IPS-20b (cell line): Measurements from ENCODE around the gene TBXAS1.
"Not testable (repeated sequence)": the region's sequence is repeated elsewhere in the genome, so short reads cannot be mapped to it uniquely, and the experiment has no call there.

ENCODE experiments used
- H3K27ac ChIP-seq: one replicate; pipeline ENCODE4 v1.5.1; 2013; ENCODE audit warnings: low read length
- H3K27me3 ChIP-seq: 2 replicates; pipeline ENCODE4 v1.6.1; 2013; ENCODE audit warnings: mild to moderate bottlenecking, low read length, inconsistent platforms; ENCODE audit not compliant: insufficient read depth
- H3K36me3 ChIP-seq: 2 replicates; pipeline ENCODE4 v1.6.1; 2013; ENCODE audit warnings: low read depth, mild to moderate bottlenecking, inconsistent platforms, low read length, moderate library complexity; ENCODE audit not compliant: insufficient read depth
- H3K4me1 ChIP-seq: 2 replicates; pipeline ENCODE4 v1.6.1; 2013; ENCODE audit warnings: mild to moderate bottlenecking, control low read depth, inconsistent platforms, low read length, moderate library complexity; ENCODE audit not compliant: insufficient read depth
- H3K4me3 ChIP-seq: 2 replicates; pipeline ENCODE4 v1.5.1; 2013; ENCODE audit warnings: mild to moderate bottlenecking, low read length, inconsistent platforms
- H3K9ac ChIP-seq: 2 replicates; pipeline ENCODE4 v1.6.1; 2013; ENCODE audit warnings: low read depth, mild to moderate bottlenecking, inconsistent platforms, low read length, moderate library complexity
- H3K9me3 ChIP-seq: 2 replicates; pipeline ENCODE4 v1.6.1; 2013; ENCODE audit warnings: mild to moderate bottlenecking, low read depth, low read length, inconsistent platforms; ENCODE audit not compliant: insufficient read depth

The TBXAS1 gene

DNA sequence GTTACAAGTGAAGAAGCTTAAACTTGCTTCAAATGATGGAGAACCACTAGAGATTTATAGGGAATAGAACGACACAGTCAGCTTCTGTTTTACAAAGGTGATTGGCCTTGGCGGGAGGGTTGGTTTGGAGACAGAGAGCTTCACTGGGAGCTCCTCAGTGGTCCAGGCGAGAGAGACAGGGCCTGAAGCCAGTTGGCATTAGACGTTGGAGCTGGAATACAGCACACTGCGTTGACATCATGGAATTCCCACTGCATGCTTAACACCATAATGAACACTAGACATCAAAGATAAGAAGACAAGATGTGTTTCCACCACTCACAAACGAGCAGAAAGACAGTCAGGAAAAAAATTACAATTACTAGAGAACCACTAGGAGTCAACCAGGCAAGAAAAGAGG, 67.8 kb downstream of the TBXAS1 start:
- Histone ChIP-seq H3K27me3 (no peaks in the 10 kb centered on the region), H3K9me3 (no peaks in the 10 kb centered on the region), H3K4me3 (no peak overlapping the region), H3K4me1 (no peaks in the 10 kb centered on the region), H3K36me3 (no peaks in the 10 kb centered on the region), H3K27ac (no peak overlapping the region), H3K9ac (no peak overlapping the region)

DNA sequence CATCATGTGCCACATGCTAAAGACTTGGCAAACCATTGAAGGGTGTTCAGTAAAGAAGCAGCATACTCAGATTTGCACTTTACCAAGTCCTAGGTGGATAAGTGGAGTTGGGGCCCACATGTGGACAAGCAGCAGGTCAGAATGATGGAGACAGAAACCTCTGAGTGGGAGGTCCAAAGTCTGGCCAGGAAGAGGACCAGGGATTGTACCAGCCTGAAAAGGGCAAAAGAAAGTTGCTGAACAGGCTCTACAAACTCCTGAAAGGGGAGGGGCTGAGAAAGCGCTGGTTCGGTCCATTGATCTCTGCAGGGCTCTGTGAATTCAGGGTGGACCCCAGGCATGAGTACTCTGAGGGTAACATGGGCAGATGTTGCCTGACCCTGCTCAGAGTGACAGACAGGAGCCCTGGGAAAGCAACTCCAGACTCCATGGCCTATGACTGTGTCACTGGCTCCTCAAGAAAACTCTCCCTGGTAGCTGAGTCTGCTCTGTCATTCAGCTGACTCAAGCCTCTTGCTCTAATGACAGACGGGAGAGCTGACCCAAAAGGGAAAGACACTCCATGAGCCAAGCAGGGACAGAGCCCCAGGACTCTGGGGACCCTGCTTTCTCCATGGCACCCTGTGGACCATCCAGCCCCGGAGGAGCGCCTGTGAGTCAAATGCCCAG, 68.5 kb downstream of the TBXAS1 start:
- Histone ChIP-seq H3K27ac (no peak overlapping the region), H3K27me3 (no peaks in the 10 kb centered on the region), H3K4me3 (no peak overlapping the region), H3K9me3 (no peaks in the 10 kb centered on the region), H3K4me1 (no peaks in the 10 kb centered on the region), H3K36me3 (no peaks in the 10 kb centered on the region), H3K9ac (no peak overlapping the region)

DNA sequence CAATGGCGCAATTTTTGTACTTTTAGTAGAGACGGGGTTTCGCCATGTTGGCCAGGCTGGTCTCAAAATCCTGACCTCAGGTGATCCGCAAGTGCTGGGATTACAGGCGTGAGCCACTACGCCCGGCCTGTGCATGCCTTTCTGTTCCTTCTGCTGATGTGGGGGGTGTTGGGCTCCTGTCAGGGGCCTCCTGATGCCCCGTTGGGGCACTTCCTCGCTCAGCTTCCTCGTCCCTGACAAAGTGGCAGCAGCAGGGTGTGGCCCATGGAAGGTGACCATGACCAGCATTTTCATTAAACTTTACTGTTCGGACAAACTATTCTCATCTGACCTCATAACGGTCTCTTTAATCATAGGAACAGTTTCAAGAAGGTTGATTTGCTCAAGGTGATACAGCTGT, 69.4 kb downstream of the TBXAS1 start:
- Histone ChIP-seq H3K9me3 (no peaks in the 10 kb centered on the region; the same call in 1 of the 2 replicates), H3K4me1 (no peaks in the 10 kb centered on the region), H3K4me3 (no peak overlapping the region), H3K9ac (no peak overlapping the region), H3K27me3 (no peaks in the 10 kb centered on the region), H3K36me3 (no peaks in the 10 kb centered on the region), H3K27ac (no peak overlapping the region)

DNA sequence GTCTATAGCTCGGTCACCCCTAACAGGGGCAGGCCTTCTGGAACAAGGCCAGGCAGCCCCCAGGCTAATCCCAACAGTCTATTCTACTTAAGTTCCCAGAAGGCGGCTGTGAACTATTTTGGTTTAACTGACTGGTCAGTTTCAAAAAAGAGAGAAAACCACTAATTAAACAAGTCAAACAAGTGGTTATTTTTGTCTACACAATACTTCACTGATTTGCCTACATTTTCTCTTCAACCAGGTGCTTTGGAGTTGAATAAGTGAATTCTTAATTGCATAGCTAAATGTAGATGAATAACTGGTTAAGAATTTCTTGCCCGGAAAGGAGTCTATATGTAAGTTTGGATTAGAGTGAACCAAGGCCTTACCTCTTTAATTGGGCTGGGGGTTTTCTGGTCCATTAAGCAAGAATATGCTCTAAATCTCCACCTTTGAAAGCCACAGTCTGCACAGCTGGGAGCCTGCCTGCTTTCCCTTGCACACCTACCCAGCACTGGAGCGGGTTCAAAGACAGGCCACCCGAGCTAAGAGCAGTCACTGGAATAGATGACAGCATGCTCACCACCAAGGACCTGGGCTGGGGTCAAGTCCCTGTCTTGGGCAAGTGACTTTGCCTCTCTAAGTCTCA, 70.4 kb downstream of the TBXAS1 start:
- Histone ChIP-seq H3K9me3 (no peaks in the 10 kb centered on the region; the same call in 1 of the 2 replicates), H3K27ac (no peak overlapping the region), H3K36me3 (no peaks in the 10 kb centered on the region), H3K27me3 (no peaks in the 10 kb centered on the region), H3K4me3 (no peak overlapping the region), H3K9ac (no peak overlapping the region), H3K4me1 (no peaks in the 10 kb centered on the region)

DNA sequence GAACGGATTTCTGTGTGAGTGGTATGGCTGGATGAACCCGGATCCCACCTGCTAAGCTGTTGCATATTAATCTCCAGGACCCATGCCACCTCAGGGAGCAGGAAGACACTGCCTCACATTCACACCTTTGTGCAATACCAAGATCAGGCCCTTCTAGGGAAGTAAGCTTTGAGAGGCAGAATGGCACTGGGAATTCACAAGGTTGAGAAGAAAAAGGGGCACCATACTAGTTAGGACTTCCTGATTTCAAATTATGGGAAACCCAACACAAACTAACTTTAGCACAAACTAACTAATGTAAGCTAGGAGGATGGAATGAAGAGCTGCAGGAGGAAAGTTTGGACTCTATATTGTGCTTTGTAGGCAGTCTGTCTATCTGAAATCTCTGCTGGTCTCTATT, 71.3 kb downstream of the TBXAS1 start:
- Histone ChIP-seq H3K27me3 (no peaks in the 10 kb centered on the region), H3K9me3 (no peaks in the 10 kb centered on the region; the same call in 1 of the 2 replicates)

DNA sequence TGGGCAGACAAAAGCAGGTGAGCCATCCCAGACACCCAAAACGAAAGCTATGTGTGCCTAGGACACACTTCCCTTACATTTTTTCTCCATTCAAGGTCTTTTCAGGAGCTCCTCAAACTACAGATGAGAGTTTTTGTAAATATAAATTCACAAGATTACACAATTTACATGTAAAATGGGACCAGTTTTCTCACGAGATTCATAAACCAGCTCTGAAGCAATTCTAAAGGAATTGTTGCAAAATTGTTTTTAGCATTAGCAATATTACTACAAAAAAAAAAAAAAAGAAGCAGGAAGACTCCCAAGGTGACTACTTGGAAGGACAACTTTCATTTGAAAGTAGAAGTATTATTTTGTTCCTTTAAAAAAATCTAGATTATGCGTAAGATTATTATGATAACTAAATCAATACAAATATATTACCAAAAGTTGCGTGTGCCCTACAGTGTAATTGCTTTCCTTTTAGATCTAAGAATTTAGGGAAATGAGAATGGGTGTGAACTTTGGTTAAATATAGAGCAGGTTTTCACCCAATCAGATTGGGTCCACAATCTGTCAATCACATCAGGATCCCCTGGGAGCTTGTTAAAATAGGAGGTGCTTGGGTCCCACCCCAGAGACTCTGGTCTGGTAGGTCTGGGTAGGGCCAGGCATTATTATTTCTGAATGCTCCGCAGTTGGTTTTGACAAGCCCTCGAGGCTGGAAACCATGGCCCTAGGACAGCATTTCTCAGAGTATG, 72.2 kb downstream of the TBXAS1 start:
- no peaks in the 10 kb centered on the region for H3K4me1 ChIP-seq
- no peak overlapping the region for H3K4me3 ChIP-seq
- H3K9ac ChIP-seq, result no peak overlapping the region
- no peaks in the 10 kb centered on the region for H3K27me3 ChIP-seq
- no peaks in the 10 kb centered on the region for H3K36me3 ChIP-seq
- H3K27ac ChIP-seq, result no peak overlapping the region
- H3K9me3 ChIP-seq, result no peaks in the 10 kb centered on the region; the same call in 1 of the 2 replicates

More for the DNA sequence above, 71.3 kb downstream of the TBXAS1 start:
- H3K4me3 ChIP-seq, result no peak overlapping the region
- H3K4me1 ChIP-seq, result no peaks in the 10 kb centered on the region
- no peak overlapping the region for H3K9ac ChIP-seq
- H3K36me3 ChIP-seq, result no peaks in the 10 kb centered on the region
- no peak overlapping the region for H3K27ac ChIP-seq

DNA sequence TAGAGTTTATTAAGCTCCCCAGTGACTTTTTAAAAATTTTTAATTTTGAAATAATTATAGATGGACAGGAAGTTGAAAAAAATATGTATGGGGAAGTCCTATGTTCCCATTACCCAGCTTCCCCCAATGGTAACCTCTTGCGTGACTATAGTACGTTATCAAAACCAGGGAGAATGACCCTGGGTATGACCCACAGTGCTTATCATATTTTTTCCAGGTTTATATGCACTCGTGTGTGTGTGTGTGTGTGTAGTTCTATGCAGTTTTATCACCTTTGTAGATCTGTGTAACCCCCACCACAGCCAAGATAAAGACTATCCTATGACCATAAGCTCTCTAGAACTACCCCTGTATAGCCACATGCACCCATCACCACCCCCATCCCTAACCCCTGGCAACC, 72.8 kb downstream of the TBXAS1 start:
- Histone ChIP-seq H3K4me3 (no peak overlapping the region), H3K9me3 (no peaks in the 10 kb centered on the region; the same call in 1 of the 2 replicates), H3K27ac (no peak overlapping the region), H3K4me1 (no peaks in the 10 kb centered on the region), H3K27me3 (no peaks in the 10 kb centered on the region), H3K9ac (no peak overlapping the region), H3K36me3 (no peaks in the 10 kb centered on the region)

DNA sequence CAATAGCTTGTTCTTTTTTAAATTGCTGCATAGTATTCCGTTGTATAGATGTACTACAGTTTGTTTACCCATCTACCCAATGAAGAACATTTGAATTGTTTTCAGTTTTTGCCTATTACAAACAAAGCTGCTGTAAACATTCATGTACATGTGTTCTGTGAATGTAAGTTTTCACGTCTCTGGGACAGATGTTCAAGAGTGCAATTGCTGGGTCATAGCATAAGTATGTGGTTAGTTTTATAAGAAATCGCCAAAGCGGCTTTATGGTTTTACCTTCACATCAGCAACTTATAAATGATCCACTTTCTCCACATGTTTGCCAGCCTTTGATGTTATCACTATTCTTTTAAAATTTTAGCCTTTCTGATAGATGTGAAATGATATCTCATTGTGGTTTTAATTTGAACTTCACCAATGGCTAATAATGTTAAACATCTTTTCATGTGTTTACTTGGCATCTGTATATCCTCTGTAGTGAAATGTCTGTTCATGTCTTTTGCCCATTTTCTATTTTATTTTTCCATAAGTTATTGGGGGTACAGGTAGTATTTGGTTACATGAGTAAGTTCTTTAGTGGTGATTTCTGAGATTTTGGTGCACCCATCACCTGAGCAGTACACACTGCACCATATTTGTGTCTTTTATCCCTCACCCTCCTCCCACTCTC, 73.5 kb downstream of the TBXAS1 start:
- Histone ChIP-seq H3K9me3 (no peaks in the 10 kb centered on the region; the same call in 1 of the 2 replicates), H3K9ac (no peak overlapping the region), H3K27ac (no peak overlapping the region), H3K36me3 (no peaks in the 10 kb centered on the region), H3K4me3 (no peak overlapping the region), H3K27me3 (no peaks in the 10 kb centered on the region), H3K4me1 (no peaks in the 10 kb centered on the region)

DNA sequence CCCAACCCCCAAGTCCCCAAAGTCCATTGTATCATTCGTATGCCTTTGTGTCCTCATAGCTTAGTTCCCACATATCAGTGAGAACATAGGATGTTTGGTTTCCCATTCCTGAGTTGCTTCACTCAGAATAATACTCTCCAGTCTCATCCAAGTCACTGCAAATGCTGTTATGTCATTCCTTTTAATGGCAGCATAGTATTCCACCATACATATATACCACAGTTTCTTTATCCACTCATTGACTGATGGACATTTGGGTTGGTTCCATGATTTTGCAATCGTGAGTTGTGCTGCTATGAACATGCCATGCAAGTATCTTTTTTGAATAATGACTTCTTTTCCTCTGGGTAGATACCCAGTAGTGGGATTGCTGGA, 74.0 kb downstream of the TBXAS1 start:
- H3K36me3 ChIP-seq, H3K4me3 ChIP-seq, H3K9me3 ChIP-seq: not testable (repeated sequence)

DNA sequence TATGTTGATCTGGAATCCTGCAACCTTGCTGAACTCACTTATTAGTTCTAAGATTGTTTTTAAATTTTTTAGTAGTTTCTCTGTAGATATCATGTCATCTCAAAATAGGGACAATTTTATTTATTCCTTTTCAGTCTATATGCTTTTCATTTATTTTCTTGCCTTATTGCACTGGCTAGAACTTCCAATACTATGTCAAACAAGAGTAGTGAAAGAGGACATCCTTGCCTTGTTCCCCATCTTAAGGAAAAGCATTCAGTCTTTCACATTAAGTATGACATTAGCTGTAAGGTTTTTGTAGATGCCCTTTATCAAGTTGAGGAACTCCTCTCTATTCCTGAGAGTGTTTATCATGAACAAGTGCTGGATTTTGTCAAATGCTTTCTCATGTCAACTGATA, 77.8 kb downstream of the TBXAS1 start:
- H3K9ac ChIP-seq, result no peak overlapping the region
- H3K4me3 ChIP-seq, result no peak overlapping the region
- H3K36me3 ChIP-seq, result no peaks in the 10 kb centered on the region
- no peaks in the 10 kb centered on the region for H3K4me1 ChIP-seq
- no peaks in the 10 kb centered on the region; the same call in 1 of the 2 replicates for H3K9me3 ChIP-seq
- H3K27me3 ChIP-seq, result no peaks in the 10 kb centered on the region
- no peak overlapping the region for H3K27ac ChIP-seq

More for the DNA sequence above, 74.0 kb downstream of the TBXAS1 start:
- not testable (repeated sequence) for H3K4me1 ChIP-seq, H3K27ac ChIP-seq, H3K9ac ChIP-seq, H3K27me3 ChIP-seq

DNA sequence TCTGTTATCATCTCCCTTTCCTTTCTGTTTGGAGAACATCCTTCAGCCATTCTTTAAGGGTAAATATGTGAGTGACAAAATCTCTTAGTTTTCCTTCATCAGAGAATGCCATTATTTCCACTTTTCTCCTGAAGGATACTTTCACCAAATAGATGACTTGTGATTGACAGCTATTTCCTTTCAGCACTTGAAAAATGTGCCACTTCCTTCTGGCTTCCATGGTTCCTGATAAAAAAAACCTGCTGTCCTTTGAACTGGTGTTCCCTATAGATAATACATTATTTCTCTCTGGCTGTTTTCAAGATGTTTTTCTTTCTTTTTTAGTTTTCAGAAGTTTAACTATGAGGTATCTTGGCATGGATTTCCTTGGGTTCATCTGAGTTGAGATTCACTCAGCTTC, 79.7 kb downstream of the TBXAS1 start:
- Histone ChIP-seq H3K27ac (no peak overlapping the region), H3K9ac (no peak overlapping the region), H3K4me1 (no peaks in the 10 kb centered on the region), H3K4me3 (no peak overlapping the region), H3K36me3 (no peaks in the 10 kb centered on the region), H3K9me3 (no peaks in the 10 kb centered on the region), H3K27me3 (no peaks in the 10 kb centered on the region)
